CD4-positive, alpha-beta T cell (primary cell): ENCODE measurements around the gene SIPA1. TPM values are rescaled to one million over a fixed set of nuclear protein-coding genes. Genes with fewer than 3 reads are reported as not detected.

ENCODE experiments used
- ATAC-seq: fragments of 200-7000 bp; cut with Tn5 transposase; one replicate; pipeline ENCODE4 v1.10.0; 2022; ENCODE audit warnings: mild to moderate bottlenecking; ENCODE audit not compliant: poor library complexity
- CTCF ChIA-PET: fragments of 350-600 bp; sonication (Branson Sonifier 250); formaldehyde crosslinking; loops from one replicate; lab custom pipeline; 2021; ENCODE audit warnings: antibody characterized with exemption, inconsistent platforms; lab: Charles Lee
- POLR2A ChIA-PET: fragments of 350-600 bp; sonication (Branson Sonifier 250); formaldehyde crosslinking; loops from one replicate; lab custom pipeline; 2021; ENCODE audit warnings: antibody characterized with exemption, inconsistent platforms; lab: Charles Lee
- DNase-seq, 14 experiments: peaks; one replicate each; pipeline ENCODE4 v3.0.0-alpha.2; 2013 to 2020; ENCODE audit warnings: mixed read lengths in 2 of 14
- H3K27ac ChIP-seq, 2 donors: one replicate each; pipeline versions ENCODE4 v1.5.1 to v1.7.0; 2013; ENCODE audit warnings: low read length in 2 of 2, low read depth in 1 of 2, mild to moderate bottlenecking in 1 of 2
- H3K27me3 ChIP-seq, 2 experiments: 1 replicate in 1 of 2; 2 replicates in 1 of 2; pipeline versions ENCODE4 v1.6.1 to v1.7.0; 2013; ENCODE audit warnings: low read length in 2 of 2, control low read depth in 1 of 2, mild to moderate bottlenecking in 1 of 2, moderate library complexity in 1 of 2; ENCODE audit not compliant: insufficient read depth in 2 of 2, control insufficient read depth in 1 of 2
- H3K36me3 ChIP-seq: one replicate; pipeline ENCODE4 v1.6.1; 2013; ENCODE audit warnings: low read length, control low read depth; ENCODE audit not compliant: insufficient read depth
- H3K4me1 ChIP-seq: one replicate; pipeline ENCODE4 v1.6.1; 2013; ENCODE audit warnings: low read length, control low read depth; ENCODE audit not compliant: insufficient read depth
- H3K4me3 ChIP-seq: one replicate; pipeline ENCODE4 v1.5.1; 2013; ENCODE audit warnings: mild to moderate bottlenecking, low read length, moderate library complexity
- H3K9me3 ChIP-seq, 2 experiments: 1 replicate in 1 of 2; 2 replicates in 1 of 2; pipeline versions ENCODE4 v1.6.1 to v1.7.0; 2013; ENCODE audit warnings: low read length in 2 of 2, mild to moderate bottlenecking in 2 of 2, control low read depth in 1 of 2, moderate library complexity in 1 of 2; ENCODE audit not compliant: control insufficient read depth in 1 of 2, insufficient read depth in 1 of 2
- H3K27ac Mint-ChIP-seq: one replicate; pipeline ENCODE4 v1.8.0; 2020; ENCODE audit warnings: mixed read lengths
- H3K27me3 Mint-ChIP-seq: one replicate; pipeline ENCODE4 v1.8.0; 2021; ENCODE audit warnings: mixed read lengths
- H3K36me3 Mint-ChIP-seq: one replicate; pipeline ENCODE4 v1.8.0; 2021; ENCODE audit warnings: low read depth, mixed read lengths
- H3K4me1 Mint-ChIP-seq: one replicate; pipeline ENCODE4 v1.8.0; 2021; ENCODE audit warnings: low read depth, mixed read lengths
- H3K4me3 Mint-ChIP-seq: one replicate; pipeline ENCODE4 v1.8.0; 2020; ENCODE audit warnings: mild to moderate bottlenecking, mixed read lengths
- H3K9me3 Mint-ChIP-seq: one replicate; pipeline ENCODE4 v1.8.0; 2020; ENCODE audit warnings: mixed read lengths
- CTCF ChIP-seq: fragments of 200-600 bp; IDR thresholded peaks from one replicate; pipeline ENCODE4 v1.8.0; 2022; ENCODE audit warnings: antibody characterized with exemption, mild to moderate bottlenecking
- intact Hi-C, 2 experiments: fragments of 100-400 bp; cut with DNase I in 1 of 2; cut with micrococcal nuclease in 1 of 2; formaldehyde crosslinking; loops; one replicate each; pipeline versions ENCODE4 v1.15.1 to v1.9.0; 2023 to 2025; cut with DNase I, micrococcal nuclease
- total RNA-seq, 174 experiments: library from RNA in 2 of 174; stranded (reverse) in 2 of 174; gene quantifications; one replicate each; pipeline ENCODE4 v1.2.3 and lab custom pipeline; 2021 to 2026

The SIPA1 gene
- total RNA-seq, 2 experiments from 2014 or later = 272 to 298 TPM

GRCh38 chr11:65629579-65629978 is 8.3 kb upstream of the SIPA1 start:
- H3K27me3 Mint-ChIP-seq = no peaks in the 10 kb centered on the region
- ChIA-PET POLR2A (interaction anchor here (0.6 to 1.0 kb wide), 2 partner anchors 9 to 255 kb away, joined by 3 read pairs; partner anchors contain the start of gene SIPA1), CTCF (no interaction called here)
- H3K27ac ChIP-seq = no peak overlapping the region
- H3K27ac Mint-ChIP-seq = no peak overlapping the region
- no peaks in the 10 kb centered on the region for H3K9me3 Mint-ChIP-seq
- intact Hi-C loops = loop anchor here in 1 of 2 experiments (5.0 to 10.0 kb wide), 2 partner anchors 78 to 355 kb away; no protein-coding TSS in a partner anchor
- peaks cover 63% of the 10 kb centered on the region for H3K36me3 Mint-ChIP-seq
- TF ChIP-seq CTCF = no peak
- H3K27me3 ChIP-seq = no peaks in the 10 kb centered on the region
- H3K4me3 ChIP-seq = no peak overlapping the region
- peaks cover 25% of the 10 kb centered on the region for H3K4me1 ChIP-seq
- H3K36me3 ChIP-seq = peaks cover 90% of the 10 kb centered on the region
- no peaks in the 10 kb centered on the region for H3K9me3 ChIP-seq
- ATAC-seq (no peak), DNase-seq (no peak)
- peaks cover 19% of the 10 kb centered on the region for H3K4me1 Mint-ChIP-seq
- H3K4me3 Mint-ChIP-seq = no peak overlapping the region

GRCh38 chr11:65630215-65630614 is 7.7 kb upstream of the SIPA1 start:
- Histone ChIP-seq H3K27me3 (no peaks in the 10 kb centered on the region), H3K36me3 (peaks cover 90% of the 10 kb centered on the region), H3K9me3 (no peaks in the 10 kb centered on the region), H3K4me3 (no peak overlapping the region), H3K27ac (peak overlapping the region in 1 of 2 donors; percentile 10), H3K4me1 (peaks cover 25% of the 10 kb centered on the region)
- ATAC-seq (no peak), DNase-seq (no peak)
- Mint-ChIP-seq H3K4me1 (peaks cover 23% of the 10 kb centered on the region), H3K9me3 (no peaks in the 10 kb centered on the region), H3K36me3 (peaks cover 63% of the 10 kb centered on the region), H3K4me3 (no peak overlapping the region), H3K27me3 (no peaks in the 10 kb centered on the region), H3K27ac (no peak overlapping the region)
- ChIA-PET POLR2A (interaction anchor here (1.0 kb wide), 1 partner anchor 8 kb away, joined by 3 read pairs; the partner anchor contains the start of gene SIPA1), CTCF (no interaction called here)
- intact Hi-C loops = no loop called here
- no peak for TF ChIP-seq CTCF

GRCh38 chr11:65633390-65634108 is 4.4 kb upstream of the SIPA1 start:
- no peaks in the 10 kb centered on the region for H3K27me3 ChIP-seq
- peaks cover 82% of the 10 kb centered on the region for H3K36me3 ChIP-seq
- no peak for TF ChIP-seq CTCF
- H3K4me3 ChIP-seq = no peak overlapping the region
- H3K27me3 Mint-ChIP-seq = no peaks in the 10 kb centered on the region
- peak overlapping the region; percentile 50 for H3K27ac Mint-ChIP-seq
- peaks cover 32% of the 10 kb centered on the region for H3K4me1 ChIP-seq
- peak overlapping the region in 1 of 2 donors; percentile 18 for H3K27ac ChIP-seq
- intact Hi-C loops = no loop called here
- no peaks in the 10 kb centered on the region for H3K9me3 ChIP-seq
- H3K9me3 Mint-ChIP-seq = no peaks in the 10 kb centered on the region
- POLR2A ChIA-PET = interaction anchor here (0.7 to 1.8 kb wide), 4 partner anchors 18 to 29 kb away, joined by 3 to 9 read pairs (median 4); partner anchors contain the start of genes PCNX3 and RELA
- no peak for ATAC-seq
- DNase-seq = peak in 2 of 14 experiments; percentile 32 to 36
- CTCF ChIA-PET = interaction anchor here (0.6 to 1.2 kb wide), 2 partner anchors 10 to 78 kb away, joined by 3 read pairs; no protein-coding TSS in a partner anchor
- no peak overlapping the region for H3K4me3 Mint-ChIP-seq
- peaks cover 59% of the 10 kb centered on the region for H3K36me3 Mint-ChIP-seq
- H3K4me1 Mint-ChIP-seq = peaks cover 29% of the 10 kb centered on the region
